NCI-H524 (cell line): ENCODE data around the gene HOXA4.

ENCODE experiments used
- DNase-seq, 2 experiments: peaks; one replicate each; lab custom pipeline; 2025; lab: John Stamatoyannopoulos, UW

Gene HOXA4

DNA sequence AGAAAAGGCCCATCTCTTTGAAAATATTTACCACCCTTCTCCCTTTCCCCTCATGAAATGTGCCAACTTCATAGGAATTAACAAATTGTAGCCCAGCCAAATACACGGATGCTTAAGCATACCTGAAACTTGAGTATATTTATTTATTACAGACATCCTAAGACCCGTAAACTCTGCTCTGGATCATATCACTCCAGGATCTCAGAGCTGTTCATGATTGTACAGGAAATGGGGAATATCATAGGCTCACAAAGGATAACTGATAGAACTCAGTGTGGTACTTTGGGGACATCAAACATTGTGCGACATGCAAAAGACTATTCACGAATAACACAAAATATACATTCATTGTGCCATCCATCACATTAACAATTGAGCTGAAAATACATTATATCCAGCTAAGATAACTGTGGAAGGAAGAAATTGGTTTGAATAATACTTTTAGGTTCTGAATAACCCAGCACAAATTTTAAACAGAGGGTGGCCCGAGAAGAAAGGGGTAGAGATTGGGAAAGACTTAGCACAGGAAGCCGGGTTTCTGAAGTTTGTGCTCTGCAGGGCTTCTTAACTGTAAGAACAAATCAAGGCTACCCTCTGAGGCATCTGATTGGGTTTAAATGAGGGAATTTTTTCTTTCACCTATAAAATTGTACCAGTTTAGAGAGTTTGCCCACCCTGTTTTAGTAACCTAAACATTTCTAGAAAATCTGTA, 37.2 kb downstream of the HOXA4 start:
- DNase-seq: no peak

DNA sequence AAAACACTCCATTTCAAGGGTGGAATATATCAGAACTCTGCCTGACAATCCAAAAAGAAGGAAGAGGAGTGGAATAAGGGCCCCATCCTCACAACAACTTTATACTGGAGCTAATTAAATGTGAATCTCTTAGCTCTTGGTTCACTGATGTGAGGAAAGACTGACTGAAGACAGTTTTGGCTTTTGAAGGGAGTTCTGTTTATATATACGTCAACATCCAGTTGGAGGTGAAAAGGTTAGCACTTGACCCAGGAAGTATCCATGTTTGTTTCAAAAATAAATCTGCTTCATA, 37.8 kb downstream of the HOXA4 start:
- DNase-seq: no peak

DNA sequence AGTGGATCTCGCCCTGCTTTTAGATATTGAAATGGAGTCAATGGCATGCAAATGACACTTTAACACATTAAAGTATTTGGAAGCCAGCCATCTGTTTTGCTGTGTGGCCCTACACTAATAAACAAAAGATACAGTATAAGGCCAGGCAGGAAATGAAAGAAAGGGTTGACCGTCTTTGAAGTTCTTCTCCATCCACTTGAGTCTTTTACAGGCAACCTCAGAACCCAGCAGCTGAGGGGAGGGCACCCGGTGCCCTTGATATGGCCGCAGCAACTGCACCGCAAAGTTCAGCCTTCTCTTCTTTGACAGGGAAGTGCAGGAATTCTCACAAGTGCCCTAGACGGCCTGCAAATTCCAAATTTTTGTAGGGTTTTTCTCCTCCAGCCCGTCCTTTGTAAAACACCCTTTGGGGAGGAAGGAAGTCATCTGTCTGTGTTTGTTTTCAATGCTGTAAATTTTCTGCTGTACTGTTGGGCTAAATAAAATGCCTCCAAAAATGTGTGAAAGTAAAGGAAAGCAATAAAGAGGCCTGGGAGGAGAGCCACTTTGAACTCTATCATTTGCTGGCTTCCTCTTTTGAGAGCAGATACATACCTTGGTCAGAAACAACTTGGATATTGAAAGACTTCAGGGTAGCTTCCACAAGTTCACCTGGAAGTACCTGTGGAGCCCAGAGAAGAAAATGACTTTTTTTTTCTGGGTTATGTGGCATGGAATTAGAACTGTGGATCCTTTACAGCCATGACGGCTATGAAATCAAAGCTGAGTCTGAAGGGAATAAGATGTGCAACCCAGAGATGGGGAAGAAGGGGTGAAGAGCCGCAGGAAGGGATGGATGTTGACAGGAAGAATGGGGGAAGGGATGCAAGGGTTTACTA, 38.4 kb downstream of the HOXA4 start:
- DNase-seq: no peak

DNA sequence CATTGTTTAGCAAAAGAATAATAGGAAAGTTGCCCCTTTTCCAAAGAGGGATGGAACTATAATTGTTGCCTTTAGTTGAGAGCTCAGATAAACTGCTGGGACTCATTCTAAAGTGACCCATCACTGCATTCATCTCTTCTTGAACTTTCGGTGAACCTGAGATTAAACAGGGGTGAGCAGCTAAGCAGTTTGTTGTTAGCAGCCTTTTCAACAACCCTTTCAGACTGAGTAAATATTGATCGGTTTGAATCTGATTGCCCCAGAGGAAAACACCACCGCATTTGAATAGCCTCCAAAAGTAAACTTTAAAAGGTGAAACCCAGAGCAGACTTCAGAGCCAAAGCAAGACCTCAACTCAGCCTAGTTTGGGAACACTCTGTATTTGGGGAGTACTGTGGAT, 39.5 kb downstream of the HOXA4 start:
- DNase-seq: no peak

DNA sequence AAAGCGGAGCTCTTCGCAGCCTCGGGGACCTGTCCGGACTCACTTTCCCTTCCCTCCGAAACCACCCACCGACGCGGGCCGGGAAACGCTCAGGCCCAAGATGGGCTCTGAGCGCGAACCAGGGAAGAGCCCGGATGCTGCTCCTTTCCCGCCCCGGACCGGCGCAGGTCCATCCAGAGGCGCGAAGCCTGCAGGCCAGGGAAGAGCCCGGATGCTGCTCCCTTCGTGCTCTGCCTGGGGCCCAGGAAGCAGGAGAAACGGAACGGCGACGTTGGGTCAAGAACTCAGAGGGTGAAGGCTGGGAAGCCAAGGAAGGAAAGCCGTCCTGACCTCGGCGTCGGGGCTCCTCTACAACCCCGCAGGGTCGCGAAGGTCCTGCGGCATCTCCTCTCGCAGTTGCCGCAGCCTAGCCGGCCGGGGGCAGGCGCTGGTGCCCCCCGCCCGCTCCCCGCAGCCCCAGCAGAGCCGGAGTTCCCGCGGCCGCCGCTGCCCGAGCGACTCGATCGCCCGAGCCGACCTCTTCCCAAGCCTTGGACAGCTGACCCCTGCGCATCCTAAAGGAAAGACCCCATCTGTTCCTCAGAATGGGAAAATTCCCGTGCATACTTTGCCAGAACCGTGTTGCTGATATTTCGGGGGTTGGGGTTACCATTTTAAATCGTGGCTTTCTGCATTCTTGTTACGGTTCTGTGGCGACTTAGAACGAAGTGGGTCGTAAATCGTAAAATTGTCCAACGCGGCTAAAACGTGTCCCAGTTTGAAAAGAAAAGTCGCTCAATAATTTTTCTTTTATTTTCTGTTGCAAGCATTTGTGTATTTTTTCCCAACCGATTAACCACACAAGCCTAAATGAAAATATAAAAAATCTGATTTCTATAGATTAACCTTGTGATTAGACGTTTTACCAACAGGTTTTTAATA, 42.3 kb downstream of the HOXA4 start:
- DNase-seq: no peak

DNA sequence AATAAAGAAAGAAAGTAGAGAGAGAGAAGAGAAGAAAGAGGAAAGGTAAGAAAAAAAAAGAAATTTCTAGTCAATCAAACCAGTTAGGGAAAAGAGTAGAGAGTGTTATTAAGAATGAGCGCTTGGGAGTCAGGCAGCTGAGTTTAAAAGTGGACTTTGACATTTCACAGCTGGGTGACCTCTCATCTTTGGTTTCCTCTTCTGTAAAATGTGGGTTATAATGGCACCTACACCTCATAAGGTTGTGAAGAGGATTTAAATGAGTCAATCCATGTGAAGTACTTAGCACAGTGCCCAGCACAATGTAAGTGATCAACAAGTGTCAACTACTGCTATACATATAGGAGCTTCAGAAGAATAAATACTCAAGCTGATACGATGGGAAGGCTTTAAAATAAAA, 46.9 kb downstream of the HOXA4 start:
- no peak for DNase-seq

DNA sequence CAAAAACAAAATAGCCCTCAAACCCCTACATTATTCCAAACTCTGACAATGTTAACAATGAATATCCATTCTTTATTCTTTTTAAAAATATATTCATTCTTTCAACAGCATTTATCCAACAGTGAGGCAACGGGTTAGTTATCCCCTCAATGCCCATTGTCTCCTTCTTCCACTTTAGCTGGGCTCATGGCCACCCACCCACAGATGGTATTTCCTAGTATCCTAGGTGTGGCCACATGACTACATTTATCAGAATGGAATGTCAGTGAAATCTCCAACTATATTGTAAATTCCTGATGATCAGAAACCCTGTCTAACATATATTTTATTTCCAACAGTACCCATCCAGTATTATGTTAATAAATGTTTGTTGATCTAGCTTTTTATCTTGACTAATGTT, 48.4 kb downstream of the HOXA4 start:
- DNase-seq: no peak

DNA sequence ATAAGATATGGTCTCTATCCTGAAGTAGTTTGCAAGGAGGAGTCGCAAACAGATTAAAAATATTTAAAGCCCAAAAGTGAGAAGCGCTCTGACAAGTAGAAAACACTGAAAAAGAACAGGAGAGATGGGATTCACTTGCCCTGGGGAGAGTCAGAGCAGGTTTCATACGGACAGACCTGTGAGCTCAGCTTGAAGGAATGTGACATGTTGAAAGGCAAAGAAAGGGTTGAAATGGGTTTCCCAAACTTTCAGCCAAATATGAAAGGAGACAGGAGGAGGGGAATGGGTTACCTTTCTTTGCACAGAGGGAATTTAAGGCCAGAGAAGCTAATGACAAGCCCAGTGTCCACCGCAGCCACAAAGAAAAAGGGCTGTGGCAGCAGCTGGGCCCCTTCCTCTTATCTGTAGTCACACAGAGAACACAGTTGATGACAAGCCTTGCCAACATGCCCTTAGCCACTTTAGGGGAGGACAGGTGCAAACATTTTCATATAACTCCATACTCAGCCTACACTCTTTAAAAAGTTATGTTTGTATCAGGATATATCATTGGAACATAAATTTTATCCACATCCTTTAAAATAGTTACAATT, 49.6 kb downstream of the HOXA4 start:
- no peak for DNase-seq

DNA sequence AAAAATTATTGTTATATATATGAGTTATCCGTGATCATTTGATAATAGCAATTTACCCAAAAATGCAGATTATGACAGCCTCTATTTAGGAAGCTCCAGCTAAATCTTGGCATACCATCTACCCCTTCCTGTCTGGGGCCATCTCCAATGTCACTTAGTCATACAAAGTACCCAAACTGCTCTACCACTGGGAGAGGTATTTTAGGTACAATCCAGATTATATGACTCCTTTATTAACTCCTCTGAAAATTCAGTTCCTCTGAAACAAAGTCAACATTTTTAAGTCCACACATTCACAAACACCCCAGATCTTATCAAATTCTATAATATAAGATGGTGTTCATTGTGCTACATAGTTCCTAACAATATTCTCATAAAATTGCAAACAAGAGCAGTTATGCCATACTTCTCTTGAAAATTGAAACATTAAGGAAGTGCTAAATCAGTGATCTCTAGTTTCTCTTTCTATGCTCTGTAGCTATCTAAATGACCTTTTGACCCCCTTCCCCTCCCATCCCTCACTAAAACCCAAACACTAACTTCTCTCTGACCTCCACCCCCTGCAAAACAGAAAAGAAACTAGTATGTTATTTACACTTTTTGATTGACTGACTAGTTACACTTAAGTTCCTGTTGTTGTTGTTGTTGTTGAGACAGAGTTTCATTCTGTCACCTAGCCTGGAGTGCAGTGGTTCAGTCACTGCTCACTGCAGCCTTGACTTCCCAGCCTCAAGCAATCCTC, 51.2 kb downstream of the HOXA4 start:
- DNase-seq: no peak

DNA sequence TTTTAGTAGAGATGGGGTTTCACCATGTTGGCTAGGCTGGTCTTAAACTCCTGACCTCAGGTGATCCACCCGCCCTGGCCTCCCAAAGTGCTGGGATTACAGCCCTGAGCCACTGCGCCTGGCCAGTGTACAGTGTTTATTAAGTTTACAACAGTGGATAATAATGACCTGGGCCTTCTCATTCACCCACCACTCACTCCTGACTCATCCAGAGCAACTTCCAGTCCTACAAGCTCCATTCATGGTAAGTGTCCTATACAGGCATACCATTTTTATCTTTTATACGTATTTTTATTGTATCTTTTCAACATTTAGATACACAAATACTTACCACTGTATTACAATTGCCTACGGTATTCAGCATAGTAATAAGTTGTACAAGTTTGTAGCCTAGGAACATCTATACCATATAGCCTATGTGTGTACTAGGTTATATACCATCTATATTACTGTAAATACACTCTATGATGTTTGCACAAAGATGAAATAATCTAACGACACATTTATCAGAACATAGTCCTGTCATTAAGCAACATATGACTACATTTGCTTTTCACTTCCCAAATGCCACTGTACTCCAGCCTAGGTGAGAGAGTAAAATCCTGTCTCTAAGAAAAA, 51.8 kb downstream of the HOXA4 start:
- DNase-seq: no peak
